ENCODE data around the gene DGKB.

DNA sequence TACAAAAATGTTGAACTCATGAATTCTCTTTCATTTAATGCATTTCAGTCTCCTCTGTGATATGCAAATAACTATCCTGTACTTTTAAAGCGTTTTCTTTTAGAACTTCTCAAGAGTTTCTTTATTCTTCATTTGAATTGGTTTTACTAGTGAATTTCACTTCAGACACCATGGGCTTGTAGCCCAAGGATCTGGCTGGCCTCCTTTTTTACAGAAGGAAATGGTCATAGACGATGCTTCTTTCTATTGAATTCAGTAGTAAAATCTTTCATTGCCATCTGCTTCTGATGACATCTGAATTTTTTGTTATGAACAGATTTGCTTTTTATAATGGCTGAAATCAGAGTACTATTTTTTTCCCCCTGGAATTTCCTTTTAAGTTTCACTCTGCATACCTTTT is 777.8 kb downstream of the DGKB start:
- TF ChIP-seq, protein P1, sequence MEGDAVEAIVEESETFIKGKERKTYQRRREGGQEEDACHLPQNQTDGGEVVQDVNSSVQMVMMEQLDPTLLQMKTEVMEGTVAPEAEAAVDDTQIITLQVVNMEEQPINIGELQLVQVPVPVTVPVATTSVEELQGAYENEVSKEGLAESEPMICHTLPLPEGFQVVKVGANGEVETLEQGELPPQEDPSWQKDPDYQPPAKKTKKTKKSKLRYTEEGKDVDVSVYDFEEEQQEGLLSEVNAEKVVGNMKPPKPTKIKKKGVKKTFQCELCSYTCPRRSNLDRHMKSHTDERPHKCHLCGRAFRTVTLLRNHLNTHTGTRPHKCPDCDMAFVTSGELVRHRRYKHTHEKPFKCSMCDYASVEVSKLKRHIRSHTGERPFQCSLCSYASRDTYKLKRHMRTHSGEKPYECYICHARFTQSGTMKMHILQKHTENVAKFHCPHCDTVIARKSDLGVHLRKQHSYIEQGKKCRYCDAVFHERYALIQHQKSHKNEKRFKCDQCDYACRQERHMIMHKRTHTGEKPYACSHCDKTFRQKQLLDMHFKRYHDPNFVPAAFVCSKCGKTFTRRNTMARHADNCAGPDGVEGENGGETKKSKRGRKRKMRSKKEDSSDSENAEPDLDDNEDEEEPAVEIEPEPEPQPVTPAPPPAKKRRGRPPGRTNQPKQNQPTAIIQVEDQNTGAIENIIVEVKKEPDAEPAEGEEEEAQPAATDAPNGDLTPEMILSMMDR (IDR thresholded peaks at IDR 0.05): no peak
- no peak for TF ChIP-seq POLR2A (IDR thresholded peaks at IDR 0.05)
